Epithelial cell of proximal tubule (primary cell): Measurements from ENCODE around the gene SYT1. TPM values are rescaled to one million over a fixed set of nuclear protein-coding genes. Genes with fewer than 3 reads are reported as not detected.

Experiments used
- DNase-seq: peaks from one replicate; pipeline ENCODE4 v3.0.0-alpha.2; 2011; ENCODE audit warnings: low read depth
- H3K4me3 ChIP-seq: 2 replicates; pipeline ENCODE4 v1.5.1; 2011; ENCODE audit warnings: low read depth, mild to moderate bottlenecking, low read length
- CTCF ChIP-seq: conservative IDR thresholded peaks from 2 replicates; pipeline ENCODE4 v1.5.1; 2012; ENCODE audit warnings: low read depth, mild to moderate bottlenecking, low read length
- total RNA-seq: library from RNA; depleted of rRNA; stranded (reverse); fragments of >200 nt; gene quantifications from 2 replicates; pipeline ENCODE4 v1.2.3, GENCODE V29; 2015

The SYT1 gene
- total RNA-seq, 1 donor from 2014 or later = 2.0 TPM

- TF ChIP-seq CTCF = no peak
- DNase-seq = no peak
These were observed 586.8 kb downstream of the SYT1 start for GRCh38 chr12:79451365-79451764.

GRCh38 chr12:79451978-79452377 lies 587.4 kb downstream of the SYT1 start:
- TF ChIP-seq CTCF = no peak
- no peak overlapping the region for H3K4me3 ChIP-seq
- peak; percentile 94 for DNase-seq

More at GRCh38 chr12:79451365-79451764, 586.8 kb downstream of the SYT1 start:
- no peak overlapping the region for H3K4me3 ChIP-seq

- DNase-seq = no peak
- no peak overlapping the region for H3K4me3 ChIP-seq
- no peak for TF ChIP-seq CTCF
These were observed 588.3 kb downstream of the SYT1 start for GRCh38 chr12:79452906-79453305.

GRCh38 chr12:79453820-79454219 lies 589.2 kb downstream of the SYT1 start:
- DNase-seq = no peak
- H3K4me3 ChIP-seq = peak overlapping the region; percentile 42
- no peak for TF ChIP-seq CTCF

- peak; percentile 85 for DNase-seq
- peak overlapping the region; percentile 42 for H3K4me3 ChIP-seq
- TF ChIP-seq CTCF = no peak
These were observed 589.8 kb downstream of the SYT1 start for GRCh38 chr12:79454338-79454843.

GRCh38 chr12:79455286-79455685 lies 590.7 kb downstream of the SYT1 start:
- H3K4me3 ChIP-seq = no peak overlapping the region
- TF ChIP-seq CTCF = no peak
- DNase-seq = no peak

- no peak for TF ChIP-seq CTCF
- H3K4me3 ChIP-seq = no peak overlapping the region
- DNase-seq = no peak
These were observed 617.7 kb downstream of the SYT1 start for GRCh38 chr12:79482323-79482722.
